D721Med (cell line): ENCODE measurements around the gene TMEM135.

Experiments
- DNase-seq: peaks from one replicate; pipeline ENCODE4 v3.0.0; 2011; ENCODE audit warnings: low spot score; ENCODE audit not compliant: insufficient read length
- FAIRE-seq: peaks from 2 replicates; lab custom pipeline; 2011; peaks lifted over from hg19 to GRCh38; lab: Jason Lieb, UNC
- CTCF ChIP-seq: IDR thresholded peaks from 2 replicates; pipeline ENCODE4 v1.5.1; 2012; ENCODE audit warnings: mild to moderate bottlenecking, control low read depth; ENCODE audit not compliant: insufficient read depth; ENCODE audit errors: missing control alignments

Gene TMEM135

DNA sequence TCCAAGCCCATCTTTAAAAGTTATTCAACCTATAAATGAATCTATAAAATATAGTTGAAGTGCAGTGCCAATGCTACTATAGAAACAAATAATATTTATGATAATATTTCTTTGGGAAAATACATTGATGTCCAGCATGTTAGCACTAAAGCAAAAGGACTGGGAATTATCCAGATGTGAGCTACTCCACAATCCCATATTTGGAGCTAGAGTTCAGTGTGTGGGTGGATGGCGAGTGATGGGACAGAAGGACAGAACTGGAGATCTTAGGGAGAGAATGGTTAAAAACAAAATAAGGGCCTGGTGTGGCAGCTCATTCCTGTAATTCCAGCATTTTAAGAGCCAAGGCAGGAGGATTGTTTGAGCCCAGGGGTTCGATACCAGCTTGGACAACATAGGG is 216.8 kb downstream of the TMEM135 start:
- FAIRE-seq: no peak
- TF ChIP-seq CTCF: no peak
- DNase-seq: no peak

DNA sequence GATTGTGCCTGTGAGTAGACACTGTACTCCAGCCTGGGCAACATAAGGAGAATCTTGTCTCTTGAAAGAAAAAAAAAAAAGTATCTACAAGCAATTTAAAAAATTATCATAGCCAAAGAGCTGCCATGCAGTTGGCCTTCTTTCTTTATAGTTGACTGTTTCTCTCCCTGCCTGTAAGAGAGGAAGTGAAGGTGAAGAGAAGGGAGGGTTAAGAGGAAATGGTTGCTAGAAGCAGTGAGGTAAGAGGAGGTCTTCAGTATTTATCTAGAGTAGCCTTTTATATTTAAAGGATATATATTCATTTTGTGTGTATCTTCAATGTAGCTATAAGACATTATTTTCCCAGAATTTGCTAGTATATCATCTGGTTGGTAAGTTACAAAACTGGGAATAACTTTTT is 217.9 kb downstream of the TMEM135 start:
- TF ChIP-seq CTCF: no peak
- DNase-seq: no peak
- no peak for FAIRE-seq

DNA sequence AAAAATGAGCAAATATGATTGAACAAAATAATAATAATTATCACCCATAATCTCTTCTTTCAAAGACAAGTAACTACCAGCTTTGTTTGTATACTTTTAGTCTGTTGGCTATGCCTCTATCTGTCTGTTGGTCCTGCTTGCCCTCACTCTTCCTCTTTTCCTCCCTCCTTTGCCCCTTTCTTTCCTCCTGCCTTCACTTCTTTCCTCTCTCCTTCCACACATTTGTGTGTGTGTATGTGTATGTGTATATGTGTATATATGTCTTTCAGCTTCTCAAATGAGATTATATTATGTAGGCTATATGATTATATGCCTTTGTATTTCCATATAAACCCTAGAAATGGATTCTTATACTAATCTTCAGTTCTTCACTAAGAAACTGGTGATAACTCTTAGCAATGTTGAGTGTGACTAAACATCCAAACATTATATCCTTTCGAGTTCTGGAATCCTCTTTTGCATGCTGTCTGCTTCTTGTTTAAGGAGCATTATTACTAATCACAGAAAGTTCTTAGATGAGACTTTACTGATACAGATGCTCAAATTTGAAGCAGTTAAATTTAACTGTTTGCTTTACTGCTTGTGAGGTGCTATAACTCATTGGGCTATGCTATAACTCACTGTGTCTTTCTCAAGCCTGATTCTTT is 219.1 kb downstream of the TMEM135 start:
- DNase-seq (no peak), FAIRE-seq (no peak)
- no peak for TF ChIP-seq CTCF

DNA sequence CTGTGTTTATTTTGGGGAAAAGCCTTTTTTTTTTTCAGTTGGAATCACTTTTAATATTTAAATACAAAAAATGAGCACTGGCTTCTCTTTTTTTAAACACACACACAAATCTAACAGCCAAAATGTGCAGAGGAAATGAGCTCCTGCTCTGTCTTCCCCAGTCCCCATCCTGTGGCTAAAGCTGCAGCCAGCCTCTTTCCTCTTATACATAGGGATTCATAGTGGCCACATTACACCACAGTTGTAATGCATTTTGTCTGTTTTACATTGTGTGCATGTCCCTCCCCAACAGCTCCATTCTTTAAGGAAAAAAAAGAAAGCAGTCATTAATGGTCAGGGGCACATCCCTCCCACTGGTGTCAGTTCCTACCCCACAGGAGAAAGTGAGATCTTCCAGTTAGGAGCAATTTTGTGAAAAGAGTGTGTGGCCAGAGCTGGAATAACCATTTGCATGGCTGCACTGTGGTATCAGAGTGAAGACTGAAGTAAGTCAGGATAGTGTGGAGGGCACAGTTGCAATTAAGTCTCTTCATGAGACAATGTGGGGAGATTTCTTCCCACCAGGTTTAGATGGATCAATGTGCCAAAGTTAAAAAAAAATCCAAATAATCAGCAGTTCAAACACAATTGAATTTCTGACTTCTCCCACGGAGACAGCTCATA is 220.6 kb downstream of the TMEM135 start:
- FAIRE-seq (no peak), DNase-seq (no peak)
- TF ChIP-seq CTCF: no peak

GRCh38 chr11:87259736-87260135 is 222.0 kb downstream of the TMEM135 start:
- TF ChIP-seq CTCF: no peak
- DNase-seq (no peak), FAIRE-seq (no peak)

DNA sequence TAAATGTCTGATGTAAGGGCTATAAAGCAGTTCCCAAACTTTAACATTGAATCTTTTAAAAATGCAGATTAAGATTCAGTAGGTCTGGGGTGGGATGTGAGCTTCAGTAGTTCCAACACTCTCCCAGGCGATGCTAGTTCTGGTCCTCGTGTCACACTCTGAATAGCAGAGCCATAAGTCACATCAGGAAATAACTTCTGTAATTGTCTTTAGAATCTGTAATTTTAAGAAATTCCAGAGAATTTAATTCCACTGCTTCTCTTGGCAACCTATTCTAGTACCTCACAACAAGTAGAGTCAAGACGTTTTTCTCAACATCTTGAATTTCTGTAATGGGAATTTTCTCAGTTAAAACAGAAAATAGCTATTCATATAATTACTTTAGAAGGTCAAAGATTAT is 223.1 kb downstream of the TMEM135 start:
- DNase-seq (no peak), FAIRE-seq (no peak)
- no peak for TF ChIP-seq CTCF

GRCh38 chr11:87263264-87263838 is 225.6 kb downstream of the TMEM135 start:
- no peak for DNase-seq

More at GRCh38 chr11:87263264-87263838, 225.6 kb downstream of the TMEM135 start:
- no peak for FAIRE-seq
- TF ChIP-seq CTCF: no peak
